ENCODE measurements around the gene FBH1.
"Not testable (repeated sequence)": the region's sequence is repeated elsewhere in the genome, so short reads cannot be mapped to it uniquely, and the experiment has no call there.

Gene FBH1

DNA sequence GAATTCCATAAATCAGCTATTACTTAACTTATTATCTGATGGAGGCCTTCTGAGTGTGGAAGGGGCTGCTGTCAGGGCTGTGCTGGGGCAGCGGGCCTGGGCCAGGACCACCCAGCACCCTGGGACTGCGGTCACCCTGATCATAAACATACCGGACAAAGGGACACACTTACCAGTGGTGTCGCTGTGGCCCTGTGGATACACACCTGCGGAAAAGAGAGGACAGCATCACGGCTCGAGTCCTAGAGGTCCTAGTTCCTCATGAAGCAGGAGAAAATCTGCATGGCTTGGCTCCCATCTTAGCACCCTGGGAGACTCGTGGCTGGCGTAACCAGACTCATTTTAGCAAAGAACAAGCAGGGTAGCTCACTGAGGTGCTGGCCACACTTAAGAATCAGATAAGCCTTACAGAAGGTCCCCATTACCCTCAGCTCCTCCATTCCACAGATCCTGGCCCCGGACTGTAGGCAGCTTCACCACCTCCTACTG, 69.6 kb downstream of the FBH1 start:
- DNase-seq (ENCODE audit: low read depth in 2 of 2), result no peak

DNA sequence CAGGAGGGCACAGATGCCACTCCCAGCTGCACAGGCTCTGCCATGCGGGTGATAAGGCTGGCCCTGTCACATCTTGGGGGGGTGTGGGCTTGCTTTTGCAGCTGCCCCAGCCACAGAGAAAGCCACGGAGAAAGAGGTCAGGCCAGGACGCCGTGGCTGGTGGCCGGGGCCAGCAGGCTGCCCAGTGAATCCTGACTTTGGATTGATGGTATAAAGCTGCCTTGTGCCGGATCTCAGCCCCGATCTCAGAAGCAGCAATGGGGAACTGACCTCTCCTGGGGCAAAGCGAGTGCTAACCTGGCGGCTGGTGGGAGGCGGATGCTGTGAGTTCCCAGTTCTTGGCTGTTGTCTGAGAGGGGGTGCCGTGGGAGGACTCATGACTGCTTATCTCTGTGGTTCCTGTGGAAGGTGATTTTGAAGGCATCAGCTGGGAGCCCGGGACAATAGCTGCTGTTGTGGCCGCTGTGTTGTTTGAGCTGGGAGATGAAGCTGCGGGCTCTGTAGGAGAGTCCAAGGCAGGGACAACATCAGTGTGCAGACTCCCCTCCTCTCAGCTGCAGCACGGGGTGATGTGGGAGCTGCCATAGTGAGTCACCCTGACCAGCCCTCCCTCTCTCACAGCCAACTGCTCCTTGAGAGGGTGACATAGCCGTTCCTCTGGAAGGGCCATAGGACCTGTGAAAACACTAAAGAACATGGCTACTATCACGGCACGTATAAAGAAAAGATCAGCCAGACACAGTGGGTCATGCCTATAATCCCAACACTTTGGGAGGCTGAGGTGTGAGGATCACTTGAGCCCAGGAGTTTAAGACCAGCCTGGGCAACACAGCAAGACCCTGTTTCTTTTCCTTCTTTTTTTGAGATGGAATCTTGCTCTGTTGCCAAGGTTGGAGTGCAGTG, 70.3 kb downstream of the FBH1 start:
- DNase-seq (ENCODE audit: low read depth in 2 of 2), result no peak

DNA sequence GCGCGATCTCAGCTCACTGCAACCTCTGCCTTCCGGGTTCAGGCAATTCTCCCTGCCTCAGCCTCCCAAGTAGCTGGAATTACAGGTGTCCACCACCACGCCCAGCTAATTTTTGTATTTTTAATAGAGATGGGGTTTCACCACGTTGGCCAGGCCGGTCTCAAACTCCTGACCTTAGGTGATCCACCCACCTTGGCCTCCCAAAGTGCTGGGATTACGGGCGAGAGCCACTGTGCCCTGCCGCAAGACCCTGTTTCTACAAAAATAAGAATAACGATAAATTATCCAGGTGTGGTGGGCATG, 70.9 kb downstream of the FBH1 start:
- DNase-seq (ENCODE audit: low read depth in 2 of 2), result not testable (repeated sequence)

DNA sequence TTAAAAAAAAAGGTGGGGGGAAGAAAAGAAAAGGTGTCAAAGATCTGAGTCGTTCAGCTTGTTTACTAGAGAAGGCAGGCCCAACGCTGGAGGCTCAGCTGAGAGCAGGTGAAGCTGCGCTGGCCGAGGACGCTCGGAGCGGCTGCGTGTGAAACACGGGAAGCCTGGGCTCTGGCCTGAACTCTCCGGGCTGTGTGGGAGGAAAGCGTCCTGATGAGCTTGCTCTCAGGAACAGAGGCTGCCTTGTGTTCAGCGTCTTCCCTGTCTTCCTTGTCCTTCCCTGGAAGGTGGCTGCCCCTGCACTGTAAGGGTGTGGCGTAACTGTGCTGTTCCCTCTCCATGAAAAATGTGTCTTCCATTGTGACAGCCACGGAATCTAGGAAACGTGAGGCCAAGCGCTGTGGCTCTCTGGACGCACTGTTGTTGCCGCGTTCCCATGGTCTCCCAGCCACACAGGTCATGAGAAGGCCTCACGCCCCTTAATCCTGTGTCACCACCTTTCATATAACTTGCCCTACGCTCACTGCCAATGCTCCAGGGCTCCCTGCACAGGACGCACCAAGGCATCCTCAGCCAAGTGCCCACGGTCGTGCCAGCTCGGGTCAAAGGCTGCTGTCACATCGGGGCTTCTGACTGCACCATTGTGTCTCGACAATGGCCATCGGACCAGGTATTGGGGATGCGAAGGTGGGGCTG, 71.5 kb downstream of the FBH1 start:
- no peak for DNase-seq (ENCODE audit: low read depth in 2 of 2)

DNA sequence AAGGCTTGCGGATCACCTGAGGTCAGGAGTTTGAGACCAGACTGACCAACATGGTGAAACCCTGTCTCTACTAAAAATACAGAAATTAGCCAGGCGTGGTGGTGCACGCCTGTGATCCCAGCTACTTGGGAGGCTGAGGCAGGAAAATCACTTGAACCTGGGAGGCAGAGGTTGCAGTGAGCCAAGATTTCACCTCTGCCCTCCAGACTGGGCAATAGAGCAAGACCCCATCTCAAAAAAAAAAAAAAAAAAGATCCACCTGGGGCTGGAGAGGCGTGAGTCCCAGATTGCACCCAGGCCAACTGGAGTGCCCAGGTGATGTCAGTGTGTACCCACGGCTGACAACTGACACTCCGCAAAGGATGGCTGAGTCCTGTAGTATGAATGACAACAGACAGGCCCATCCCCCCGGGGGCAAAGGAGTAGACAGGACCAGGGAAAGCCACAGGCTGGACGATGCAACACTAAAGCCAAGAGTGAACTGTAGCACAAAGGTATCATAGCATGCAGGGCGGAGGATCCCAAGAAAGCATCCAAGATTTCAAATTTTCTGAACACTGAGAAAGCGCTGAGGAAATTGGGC, 72.4 kb downstream of the FBH1 start:
- DNase-seq (ENCODE audit: low read depth in 2 of 2), result not testable (repeated sequence)

DNA sequence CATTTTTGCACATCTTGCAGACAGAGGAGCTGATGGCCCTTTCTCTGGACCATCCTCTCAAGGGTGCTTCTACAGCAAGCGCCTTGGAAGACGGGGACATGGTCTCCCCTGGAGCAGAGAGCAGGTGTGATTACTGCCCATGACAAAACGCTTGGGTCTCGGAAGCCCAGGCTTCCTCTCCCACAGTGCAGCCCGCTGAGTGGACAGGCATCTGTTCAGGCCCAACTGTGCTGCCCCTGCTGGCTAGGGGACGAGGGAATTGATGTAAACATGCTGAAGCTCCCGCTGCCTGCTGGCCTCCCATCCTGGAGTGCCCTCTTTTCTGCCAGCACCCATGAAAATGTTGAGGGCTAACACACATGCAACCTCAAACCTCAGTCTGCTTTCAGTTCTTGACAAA, 73.0 kb downstream of the FBH1 start:
- DNase-seq (ENCODE audit: low read depth in 2 of 2), result no peak

DNA sequence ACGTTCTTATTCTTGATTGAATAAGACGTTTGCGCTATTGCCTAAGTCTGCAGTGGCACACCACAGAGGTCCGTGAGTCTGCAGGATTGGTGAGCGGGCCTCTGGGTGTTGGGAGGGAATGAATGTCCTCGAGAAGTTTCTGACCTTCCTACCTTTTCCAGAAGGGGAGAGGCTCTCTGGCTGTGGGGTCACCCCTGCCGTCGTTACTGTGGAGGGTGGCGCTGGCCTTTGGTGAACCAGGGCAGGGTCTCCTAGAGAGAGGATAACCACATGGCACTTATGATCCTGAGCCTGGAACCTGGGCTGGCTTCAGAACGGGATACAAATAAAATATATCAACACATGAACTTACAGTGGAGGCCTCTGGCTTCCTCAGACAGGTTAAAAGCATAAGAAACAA, 73.5 kb downstream of the FBH1 start:
- DNase-seq (ENCODE audit: low read depth in 2 of 2), result no peak

DNA sequence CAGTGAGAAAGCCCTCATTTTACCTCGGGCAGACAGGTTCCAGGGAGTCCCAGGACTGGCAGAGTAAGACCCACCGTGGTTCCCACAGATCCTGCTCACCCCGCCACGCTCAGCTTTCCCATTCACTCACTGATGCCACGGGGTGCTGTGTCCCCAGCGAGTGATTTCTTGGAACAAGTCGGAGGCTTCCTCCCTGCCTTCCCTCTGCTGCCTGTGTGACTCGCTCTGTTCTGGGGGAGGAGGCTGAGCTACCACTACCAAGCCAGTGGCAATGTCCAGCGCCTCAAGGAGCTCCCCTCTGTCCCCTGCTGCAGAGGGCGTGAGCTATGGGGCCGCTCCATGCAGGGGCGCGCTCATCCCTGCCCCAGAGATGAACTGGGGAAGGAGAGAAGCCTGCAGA, 74.7 kb downstream of the FBH1 start:
- no peak for DNase-seq (ENCODE audit: low read depth in 2 of 2)

DNA sequence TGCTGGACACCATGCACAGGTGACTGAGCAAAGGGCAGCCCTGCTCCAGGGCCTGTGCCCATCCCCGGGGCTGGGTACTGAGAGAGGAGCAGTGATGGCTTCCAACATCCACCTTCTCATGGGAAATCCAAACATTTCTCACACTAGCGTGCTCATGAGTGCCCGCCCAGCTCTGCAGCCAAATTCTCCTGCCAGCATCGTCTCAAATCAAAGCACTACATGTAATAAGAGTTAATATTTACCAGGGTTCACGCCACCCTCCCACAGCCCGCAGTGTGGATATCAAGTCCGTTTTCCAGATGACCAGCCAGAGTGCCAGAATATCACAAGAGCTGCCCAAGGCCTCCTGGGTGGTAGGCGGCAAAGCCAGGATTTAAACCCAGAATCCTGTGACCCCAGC, 75.2 kb downstream of the FBH1 start:
- DNase-seq (ENCODE audit: low read depth in 2 of 2), result no peak

DNA sequence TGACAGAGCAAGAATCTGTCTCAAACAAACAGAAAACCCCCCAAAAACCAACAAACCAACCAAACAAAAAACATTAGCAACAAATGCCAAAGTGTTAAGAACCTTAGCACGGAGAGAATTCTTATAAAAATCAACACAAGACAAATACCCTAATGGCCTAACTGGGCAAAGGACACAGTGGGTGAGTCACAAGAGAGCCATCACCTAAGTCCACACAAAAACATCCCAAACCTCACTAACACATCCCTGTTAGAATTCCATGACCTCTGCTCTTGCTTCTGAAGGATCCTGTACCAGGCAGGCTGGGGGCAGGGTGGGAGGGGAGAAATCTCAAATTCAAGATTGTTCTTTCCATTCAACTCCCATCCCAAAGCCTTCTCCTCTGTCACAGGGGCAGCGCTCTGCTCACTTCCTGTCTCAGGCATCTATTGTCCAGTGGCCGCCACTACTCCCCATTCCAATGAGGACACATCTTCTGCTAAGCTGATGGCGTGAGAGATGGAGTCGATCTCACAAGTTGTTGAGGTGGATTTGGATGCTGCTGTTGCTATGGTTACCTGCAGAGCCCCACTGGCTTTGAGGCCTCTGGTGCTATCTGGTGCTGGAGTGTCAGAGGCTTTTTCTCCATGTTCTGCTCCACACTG, 78.1 kb downstream of the FBH1 start:
- DNase-seq (ENCODE audit: low read depth in 2 of 2), result no peak

DNA sequence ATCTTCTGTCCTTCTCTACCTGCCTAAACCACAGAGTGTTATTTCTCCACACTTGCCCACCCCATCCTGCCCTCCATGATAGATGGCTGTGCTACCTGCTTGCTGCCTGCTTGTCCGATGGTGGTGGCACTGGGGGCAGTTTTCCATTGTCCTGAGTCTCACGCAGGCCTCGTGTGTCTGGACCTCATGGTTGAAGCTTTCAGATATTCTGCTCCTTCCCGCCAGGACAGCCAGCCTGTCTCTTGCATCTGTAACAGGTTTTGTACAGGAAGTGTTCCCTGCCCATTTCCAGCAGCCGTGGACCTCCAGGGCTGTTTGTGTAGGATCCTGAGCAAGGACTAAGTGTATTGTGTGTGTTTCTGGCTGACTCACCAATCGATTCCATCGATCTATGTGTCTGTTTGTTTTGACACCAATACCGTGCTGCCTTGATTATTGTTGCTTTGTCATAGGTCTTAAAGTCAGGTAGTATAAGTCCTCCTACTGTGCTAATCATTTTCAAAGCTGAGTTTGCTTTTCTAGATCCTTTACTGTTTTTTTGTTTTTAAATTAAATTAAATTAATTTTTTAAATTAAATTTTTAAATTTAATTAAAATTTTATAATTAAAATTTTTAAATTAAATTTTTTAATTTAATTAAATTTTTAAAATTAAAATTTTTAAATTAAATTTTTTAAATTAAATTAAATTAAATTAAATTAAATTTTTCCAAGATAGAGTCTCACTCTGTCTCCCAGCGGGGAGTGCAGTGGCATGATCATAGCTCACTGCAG, 78.8 kb downstream of the FBH1 start:
- no peak for DNase-seq (ENCODE audit: low read depth in 2 of 2)

DNA sequence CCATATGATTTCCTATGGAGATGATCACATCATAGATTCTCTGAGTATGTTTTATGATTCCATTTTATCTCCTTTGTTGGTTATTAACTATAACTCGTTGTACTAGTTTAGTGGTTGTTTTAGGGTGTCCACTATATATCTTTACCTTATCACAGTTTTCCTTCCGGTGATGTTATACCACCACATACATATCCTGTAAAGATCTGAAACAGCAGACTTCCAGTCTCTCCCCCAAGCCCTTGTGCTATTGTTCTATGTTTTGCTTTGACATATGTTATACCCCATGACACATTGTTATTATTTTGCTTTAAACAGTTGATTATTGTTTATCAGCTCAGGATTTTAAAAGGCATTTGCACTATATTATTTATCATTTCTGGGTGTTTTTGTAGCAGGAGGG, 80.0 kb downstream of the FBH1 start:
- no peak for DNase-seq (ENCODE audit: low read depth in 2 of 2)

DNA sequence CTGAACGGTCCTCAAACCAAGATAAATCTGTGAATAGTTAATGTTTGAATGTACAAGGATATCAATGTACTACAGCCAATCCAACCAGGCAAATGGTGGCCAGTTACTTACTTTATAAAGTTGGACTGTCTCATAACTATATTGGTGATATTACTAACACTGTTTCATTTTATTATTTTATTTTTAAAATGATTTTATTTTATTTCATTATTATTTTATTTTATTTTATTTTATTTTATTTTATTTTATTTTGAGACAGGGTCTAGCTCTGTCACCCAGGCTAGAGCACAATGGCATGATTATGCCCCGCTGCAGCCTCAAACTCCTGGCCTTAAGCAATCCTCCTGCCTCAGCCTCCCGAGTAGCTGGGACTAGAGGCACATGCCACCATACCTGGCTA, 80.5 kb downstream of the FBH1 start:
- no peak for DNase-seq (ENCODE audit: low read depth in 2 of 2)

DNA sequence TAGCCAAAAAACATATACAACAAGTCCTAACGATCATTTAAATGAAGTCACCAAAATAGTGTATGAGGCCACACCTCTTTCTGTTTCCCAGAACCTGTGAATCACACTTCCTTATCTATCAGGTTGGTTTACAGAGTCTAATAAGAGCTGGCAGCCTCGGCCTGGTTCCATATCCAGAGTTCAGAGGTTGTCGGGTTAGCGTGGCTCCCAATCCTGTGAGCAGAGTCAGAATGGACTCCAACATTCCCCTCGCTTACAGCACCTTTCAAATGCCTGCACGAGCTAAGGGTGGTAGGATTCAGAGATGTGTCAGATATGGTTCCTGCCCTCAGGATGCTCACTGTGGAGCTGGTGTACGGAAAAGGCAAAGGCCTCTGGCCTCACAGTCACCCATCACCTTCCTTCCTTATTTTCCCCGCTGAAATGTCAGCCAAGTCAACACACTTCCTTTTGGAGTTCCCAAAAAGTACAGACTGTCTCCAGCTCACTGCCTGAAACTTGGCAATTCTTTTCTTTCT, 81.3 kb downstream of the FBH1 start:
- no peak for DNase-seq (ENCODE audit: low read depth in 2 of 2)

DNA sequence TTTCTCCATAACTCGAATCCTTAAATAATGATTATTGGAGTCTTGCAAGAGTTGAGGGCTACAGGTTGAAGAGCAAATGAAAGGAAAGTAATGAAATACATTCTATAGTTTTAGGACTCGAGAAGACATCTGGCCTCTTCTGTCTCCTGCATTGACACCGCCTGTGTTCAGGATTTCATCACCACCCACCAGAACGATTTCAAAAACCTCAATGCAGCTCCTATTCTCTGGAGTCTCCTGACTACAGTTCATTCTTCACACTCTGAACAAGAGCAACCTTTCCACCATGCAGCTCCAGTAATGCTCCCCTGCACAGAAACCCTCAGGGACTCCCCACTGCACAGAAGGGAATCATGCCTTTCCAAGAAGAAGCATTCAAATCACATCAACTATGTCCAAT, 81.8 kb downstream of the FBH1 start:
- DNase-seq (ENCODE audit: low read depth in 2 of 2), result no peak

DNA sequence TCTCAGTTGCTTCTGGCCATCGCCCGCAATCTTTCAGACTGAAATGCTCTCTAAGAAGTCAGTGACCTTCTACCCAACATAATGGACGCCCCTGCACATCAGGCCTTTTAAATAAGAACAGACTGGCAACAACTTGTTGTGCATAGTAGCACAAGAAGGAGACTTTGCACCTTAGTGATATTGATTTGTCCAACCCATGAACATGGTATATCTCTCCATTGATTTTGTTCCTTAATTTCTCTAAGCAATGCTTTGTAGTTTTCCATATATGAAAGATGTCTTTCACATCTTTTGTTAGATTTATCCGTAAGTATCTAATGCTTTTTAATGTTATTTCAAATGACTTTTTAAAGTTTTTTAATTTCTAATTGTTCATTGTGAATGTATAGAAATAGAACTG, 83.0 kb downstream of the FBH1 start:
- DNase-seq (ENCODE audit: low read depth in 2 of 2), result no peak

DNA sequence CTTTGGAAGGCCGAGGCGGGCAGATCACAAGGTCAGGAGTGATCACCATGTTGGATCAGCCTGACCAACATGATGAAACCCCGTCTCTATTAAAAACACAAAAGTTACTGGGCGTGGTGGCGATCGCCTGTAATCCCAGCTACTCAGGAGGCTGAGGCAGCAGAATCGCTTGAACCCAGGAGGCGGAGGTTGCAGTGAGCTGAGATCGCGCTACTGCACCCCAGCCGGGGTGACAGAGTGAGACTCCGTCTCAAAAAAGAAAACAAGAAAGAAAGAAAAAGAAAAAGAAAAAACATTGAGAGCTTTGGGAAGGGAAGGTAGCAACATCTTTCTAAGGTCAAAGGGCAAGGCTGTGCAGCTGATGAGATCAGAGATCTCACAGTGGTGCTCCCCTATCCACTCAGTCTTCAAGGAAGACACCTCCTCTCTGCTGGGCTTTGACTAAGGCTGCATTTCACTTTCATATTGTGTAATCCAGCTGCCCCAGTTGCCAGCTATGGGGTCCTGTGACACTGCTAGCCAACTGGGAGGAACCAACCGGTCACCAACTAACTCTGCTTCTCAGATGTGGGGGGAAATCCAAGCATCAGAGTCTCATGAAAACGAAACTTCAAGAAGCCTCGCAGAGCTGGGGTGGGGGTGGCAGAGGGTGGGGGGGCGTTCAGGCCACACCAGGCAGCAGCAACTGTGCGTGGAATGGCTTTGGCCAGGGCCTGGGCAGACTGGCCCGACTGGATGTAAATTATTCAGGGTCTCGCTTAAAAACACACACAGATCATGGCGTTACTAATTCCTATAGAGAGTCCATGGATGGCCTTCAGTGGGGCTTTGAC, 85.8 kb downstream of the FBH1 start:
- peak; percentile 19 to 20 for DNase-seq (ENCODE audit: low read depth in 2 of 2)

DNA sequence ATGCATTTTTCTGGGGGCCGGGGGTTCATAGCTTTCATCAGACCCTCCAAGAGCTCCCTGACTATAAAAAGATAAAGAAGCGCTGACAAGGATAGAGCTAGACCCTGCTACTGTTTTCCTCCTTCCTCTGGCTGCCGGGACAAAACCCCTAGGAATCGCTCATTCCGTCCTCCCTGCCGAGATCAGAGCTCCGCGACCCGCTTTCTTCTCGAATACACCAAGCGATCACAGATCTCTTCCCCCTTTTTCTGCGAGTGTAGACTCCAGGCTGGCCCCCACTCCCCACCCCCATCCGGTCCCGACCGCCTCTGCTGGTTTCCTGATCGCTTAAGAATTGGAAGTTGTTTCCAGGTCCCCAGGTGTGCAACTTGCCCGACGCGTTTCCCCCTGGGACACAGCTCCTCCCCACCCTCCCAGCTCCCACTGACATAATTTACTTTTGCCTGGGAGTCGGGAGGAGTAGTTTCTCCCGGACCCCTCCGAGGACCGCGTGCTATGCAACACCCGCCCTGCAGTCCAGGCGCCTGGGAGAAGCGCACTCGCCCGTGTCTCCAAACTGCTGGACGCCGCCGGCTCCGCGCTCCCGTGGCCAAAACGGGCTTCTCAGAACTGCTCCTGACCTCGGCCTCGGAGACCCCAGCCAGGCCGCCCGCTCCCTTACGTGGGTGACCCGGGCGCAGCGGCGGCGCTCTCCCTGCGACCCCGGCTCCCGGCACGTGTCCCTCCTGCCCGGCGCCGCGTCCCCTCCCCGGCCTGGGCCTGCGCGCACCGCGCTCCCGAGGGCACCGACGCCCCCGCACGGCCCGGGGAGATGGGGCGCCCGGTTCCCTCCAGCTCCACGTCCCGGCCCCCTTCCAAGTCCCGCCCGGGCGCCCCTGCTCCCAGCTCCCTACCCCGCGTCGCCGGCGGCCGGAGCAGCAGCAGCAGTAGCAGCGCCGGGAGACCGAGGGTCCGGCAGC, 86.7 kb downstream of the FBH1 start:
- DNase-seq (ENCODE audit: low read depth in 2 of 2), result peak in 1 of 2 donors; percentile 11

DNA sequence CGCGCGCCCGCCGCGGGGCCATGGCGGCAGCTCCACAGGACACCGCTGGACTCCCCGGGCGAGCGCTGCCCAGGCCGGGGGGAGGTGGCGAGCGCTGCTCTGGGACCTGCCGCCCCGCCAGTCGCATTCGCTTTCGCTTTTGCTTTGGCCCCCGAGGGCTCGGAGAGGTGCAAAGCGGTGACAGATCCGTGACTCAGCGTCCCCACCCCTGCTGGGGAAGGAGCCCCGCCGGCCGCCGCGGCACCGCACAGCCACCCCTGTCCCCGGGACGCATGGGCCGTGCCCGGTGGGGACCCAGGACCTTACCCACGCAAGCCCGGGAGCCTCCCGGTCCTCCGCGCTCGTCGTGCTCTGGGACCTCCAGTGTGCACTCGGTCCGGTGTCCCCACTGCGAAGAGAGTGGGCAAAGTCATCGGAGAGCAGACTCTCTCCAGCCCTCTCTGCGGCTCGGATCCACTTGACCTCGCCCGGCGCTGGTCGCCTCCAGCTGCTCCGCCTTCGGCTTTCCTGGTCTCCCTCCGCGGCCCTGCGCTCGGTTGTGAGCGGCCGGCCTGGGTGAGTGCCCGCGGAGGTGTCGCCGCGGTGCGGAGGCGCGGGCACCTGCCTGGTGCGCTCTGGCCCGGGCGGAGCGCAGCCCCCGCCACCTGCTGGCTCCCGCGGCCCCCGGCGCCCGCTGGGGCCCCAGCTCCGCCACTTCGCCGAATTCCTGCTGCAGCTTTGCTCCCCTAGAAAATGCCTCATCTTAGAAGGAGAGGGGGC, 87.6 kb downstream of the FBH1 start, which contains the start of gene IL15RA:
Gene IL15RA, minus strand, starts transcription at position 73 of the 759 bp plus-strand sequence. Its CDS starts 51 bp downstream, at position 22.
- DNase-seq (ENCODE audit: low read depth in 2 of 2), result peak; percentile 70 to 71
